HUES6 (cell line): Measurements from ENCODE around the gene PSG6.
"Not testable (repeated sequence)": the region's sequence is repeated elsewhere in the genome, so short reads cannot be mapped to it uniquely, and the experiment has no call there.

Experiments
- H3K27ac ChIP-seq: 2 replicates; pipeline ENCODE4 v1.7.0; 2013; ENCODE audit warnings: low read depth, mild to moderate bottlenecking, low read length, inconsistent platforms
- H3K27me3 ChIP-seq: 2 replicates; pipeline ENCODE4 v1.6.1; 2013; ENCODE audit warnings: low read length; ENCODE audit not compliant: control insufficient read depth, insufficient read depth
- H3K36me3 ChIP-seq: 2 replicates; pipeline ENCODE4 v1.6.1; 2013; ENCODE audit warnings: low read length; ENCODE audit not compliant: control insufficient read depth, insufficient read depth
- H3K4me1 ChIP-seq: 2 replicates; pipeline ENCODE4 v1.6.1; 2013; ENCODE audit warnings: low read length; ENCODE audit not compliant: control insufficient read depth, insufficient read depth
- H3K4me3 ChIP-seq: 2 replicates; pipeline ENCODE4 v1.5.1; 2013; ENCODE audit warnings: low read depth, low read length
- H3K9ac ChIP-seq: one replicate; pipeline ENCODE4 v1.6.1; 2013; ENCODE audit warnings: mild to moderate bottlenecking, low read length
- H3K9me3 ChIP-seq: 2 replicates; pipeline ENCODE4 v1.6.1; 2013; ENCODE audit warnings: low read depth, low read length; ENCODE audit not compliant: control insufficient read depth, insufficient read depth

The PSG6 gene

GRCh38 chr19:42911731-42912130, 6.0 kb downstream of the PSG6 start:
- H3K9ac ChIP-seq, result not testable (repeated sequence)

DNA sequence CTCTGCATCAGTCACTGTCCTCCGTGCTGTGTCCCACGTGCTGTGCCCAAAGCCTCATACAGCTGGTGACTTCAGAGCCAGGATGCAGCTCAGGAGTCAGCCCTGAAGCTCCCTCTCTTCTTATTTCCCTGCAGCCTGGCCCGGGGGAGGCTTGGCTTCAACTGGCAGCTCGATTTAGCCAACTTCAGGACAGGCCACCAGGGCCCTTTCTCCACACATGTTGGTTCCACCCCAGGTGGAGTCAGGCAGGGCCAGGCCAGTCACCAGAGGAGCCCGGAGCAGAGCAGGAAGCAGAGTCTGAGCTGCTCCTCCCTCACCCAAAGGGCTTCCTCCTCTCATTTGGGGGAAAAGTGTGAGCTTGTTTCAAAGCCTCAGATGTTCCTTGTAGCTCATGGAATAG, 11.5 kb downstream of the PSG6 start:
- H3K4me1 ChIP-seq, H3K4me3 ChIP-seq, H3K27ac ChIP-seq, H3K9ac ChIP-seq, H3K27me3 ChIP-seq, H3K36me3 ChIP-seq, H3K9me3 ChIP-seq: not testable (repeated sequence)

More at GRCh38 chr19:42911731-42912130, 6.0 kb downstream of the PSG6 start:
- H3K4me1 ChIP-seq, H3K27ac ChIP-seq, H3K36me3 ChIP-seq, H3K9me3 ChIP-seq, H3K4me3 ChIP-seq, H3K27me3 ChIP-seq: not testable (repeated sequence)

GRCh38 chr19:42900561-42900960, 17.1 kb downstream of the PSG6 start:
- H3K4me3 ChIP-seq, H3K27ac ChIP-seq, H3K4me1 ChIP-seq, H3K27me3 ChIP-seq, H3K9me3 ChIP-seq, H3K9ac ChIP-seq, H3K36me3 ChIP-seq: not testable (repeated sequence)

GRCh38 chr19:42899674-42900073, 18.0 kb downstream of the PSG6 start:
- H3K36me3 ChIP-seq, H3K4me3 ChIP-seq, H3K9ac ChIP-seq, H3K27me3 ChIP-seq, H3K9me3 ChIP-seq, H3K4me1 ChIP-seq, H3K27ac ChIP-seq: not testable (repeated sequence)

DNA sequence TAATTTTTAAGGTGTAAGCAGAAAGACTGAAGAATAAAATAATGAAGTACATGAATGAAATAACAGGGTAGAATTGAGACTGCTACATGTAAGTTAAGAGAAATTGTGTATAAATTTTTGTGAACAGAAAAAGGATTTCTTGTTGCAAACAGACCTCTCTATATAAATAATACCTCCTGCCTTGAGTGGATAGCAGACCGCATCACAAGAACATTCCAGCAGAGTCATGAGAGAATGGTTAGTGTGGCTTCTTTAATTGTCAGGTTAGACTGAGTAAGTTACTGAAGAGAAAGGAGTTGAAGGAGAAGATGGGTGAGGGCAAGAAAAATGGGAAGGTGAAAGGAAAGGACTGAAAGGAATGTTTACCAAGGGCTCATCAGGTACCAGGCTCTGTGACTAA, 18.6 kb downstream of the PSG6 start:
- not testable (repeated sequence) for H3K9ac ChIP-seq, H3K4me1 ChIP-seq, H3K9me3 ChIP-seq, H3K36me3 ChIP-seq, H3K27me3 ChIP-seq, H3K27ac ChIP-seq, H3K4me3 ChIP-seq

DNA sequence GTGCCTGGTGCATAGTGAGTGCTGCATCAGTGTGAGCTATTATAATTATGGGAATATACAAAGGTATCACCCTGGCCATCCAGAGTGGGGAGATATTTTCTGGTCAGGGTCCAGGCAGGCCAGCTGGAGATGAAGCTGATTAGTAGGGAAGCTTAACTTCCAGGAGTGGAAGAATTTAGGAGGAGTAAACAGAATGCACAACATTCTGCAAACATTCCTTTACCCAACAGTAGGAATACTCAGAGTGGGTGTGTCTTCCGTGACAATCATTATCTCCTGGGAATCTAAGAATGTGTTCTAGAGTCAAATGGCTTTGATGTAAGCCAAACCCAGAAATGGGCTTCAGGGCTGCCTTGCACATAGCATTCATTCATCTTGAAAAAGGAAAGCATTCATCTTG, 19.0 kb downstream of the PSG6 start:
- H3K4me1 ChIP-seq, H3K27ac ChIP-seq, H3K36me3 ChIP-seq, H3K27me3 ChIP-seq, H3K4me3 ChIP-seq, H3K9me3 ChIP-seq, H3K9ac ChIP-seq: not testable (repeated sequence)

DNA sequence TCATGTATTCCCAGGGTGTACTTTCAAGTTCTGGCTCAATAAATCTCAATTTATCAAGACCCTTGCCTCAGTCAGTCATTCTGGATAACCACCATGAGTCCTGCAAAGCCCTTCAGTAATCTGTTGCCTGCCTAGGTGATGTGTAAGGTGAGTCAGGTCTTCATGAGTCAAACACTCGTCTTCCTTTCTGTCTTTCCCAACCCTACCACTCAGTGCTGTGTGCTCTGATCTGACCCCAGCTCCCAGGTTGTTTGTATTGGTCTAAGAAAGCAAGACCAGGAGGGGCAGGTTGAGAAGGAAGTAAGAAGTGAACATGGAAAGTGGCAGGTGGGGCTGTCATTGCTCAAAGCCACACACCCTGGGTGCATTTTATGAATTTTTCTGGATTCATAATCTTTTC, 20.0 kb downstream of the PSG6 start:
- not testable (repeated sequence) for H3K4me1 ChIP-seq, H3K27me3 ChIP-seq, H3K36me3 ChIP-seq, H3K27ac ChIP-seq, H3K9me3 ChIP-seq, H3K9ac ChIP-seq, H3K4me3 ChIP-seq

DNA sequence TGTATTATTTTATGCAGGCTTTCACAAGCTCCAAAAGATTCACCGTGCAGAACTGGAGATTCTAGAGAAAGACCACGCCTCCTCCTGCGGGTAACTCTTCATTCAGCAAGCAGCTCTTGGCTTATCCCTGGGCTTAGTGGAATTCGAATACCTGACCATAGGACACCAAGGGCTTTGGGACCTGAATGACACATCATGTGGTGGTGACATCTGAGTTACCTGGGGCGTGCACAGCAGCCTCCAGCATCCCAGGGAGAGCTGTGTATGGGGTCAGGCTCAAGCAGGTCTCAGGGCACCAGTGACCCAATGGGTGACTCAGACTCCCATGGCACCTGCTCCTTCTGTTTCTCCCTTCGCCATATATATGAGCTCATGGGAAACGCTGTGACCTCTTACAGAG, 27.2 kb downstream of the PSG6 start:
- H3K27me3 ChIP-seq, H3K4me3 ChIP-seq, H3K27ac ChIP-seq, H3K36me3 ChIP-seq, H3K4me1 ChIP-seq, H3K9ac ChIP-seq: not testable (repeated sequence)
- peaks cover 20% of the 10 kb centered on the region; the same call in 1 of the 2 replicates for H3K9me3 ChIP-seq

DNA sequence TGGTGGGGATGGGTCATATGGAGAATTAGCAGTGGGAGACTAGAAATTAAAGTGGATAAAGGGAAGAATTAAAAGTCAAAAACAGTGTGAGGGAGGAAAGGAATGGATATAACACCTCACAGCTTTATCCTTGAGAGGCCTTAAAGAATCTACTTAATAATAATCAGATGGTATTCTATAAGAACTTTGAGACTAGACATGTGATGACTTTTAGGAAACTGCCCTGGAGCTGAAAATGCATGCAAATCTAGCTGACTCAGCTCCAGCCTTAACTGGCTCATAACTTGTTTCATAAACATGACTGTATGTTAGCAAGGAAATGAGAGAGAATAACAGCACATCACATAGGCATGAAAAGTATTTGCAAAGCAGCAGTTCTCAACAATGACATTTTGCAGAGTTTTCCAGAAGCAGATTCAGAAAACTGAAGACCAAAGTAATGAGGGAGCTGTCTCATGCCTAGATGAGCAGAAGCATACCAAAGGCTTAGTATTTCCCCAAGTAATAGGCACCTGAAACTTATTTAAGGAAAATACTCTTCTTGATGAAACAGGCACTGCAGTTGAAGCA, 29.7 kb downstream of the PSG6 start:
- not testable (repeated sequence) for H3K27ac ChIP-seq, H3K9ac ChIP-seq
- H3K9me3 ChIP-seq, result peaks cover 20% of the 10 kb centered on the region; the same call in 1 of the 2 replicates

DNA sequence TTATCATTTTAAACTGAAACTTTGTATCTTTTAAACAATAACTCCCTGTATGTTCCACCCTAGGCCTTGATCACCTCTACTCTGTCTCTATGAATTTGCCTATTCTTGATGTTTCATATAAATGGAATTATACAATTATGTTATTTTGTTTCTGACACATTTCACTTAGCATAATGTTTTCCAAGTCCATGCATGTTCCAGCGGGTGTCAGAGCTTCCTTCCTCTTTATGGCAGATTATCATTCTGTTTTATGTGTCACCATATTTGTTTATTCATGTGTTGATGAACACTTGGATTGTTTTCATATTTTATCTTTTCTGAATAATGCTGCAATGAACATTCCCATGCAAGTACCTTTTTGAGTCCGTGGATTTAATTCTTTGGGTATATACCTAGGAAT, 35.0 kb downstream of the PSG6 start:
- not testable (repeated sequence) for H3K9me3 ChIP-seq, H3K4me1 ChIP-seq, H3K27ac ChIP-seq, H3K27me3 ChIP-seq, H3K4me3 ChIP-seq, H3K9ac ChIP-seq, H3K36me3 ChIP-seq

More for the DNA sequence above, 29.7 kb downstream of the PSG6 start:
- not testable (repeated sequence) for H3K27me3 ChIP-seq, H3K4me1 ChIP-seq, H3K4me3 ChIP-seq, H3K36me3 ChIP-seq

DNA sequence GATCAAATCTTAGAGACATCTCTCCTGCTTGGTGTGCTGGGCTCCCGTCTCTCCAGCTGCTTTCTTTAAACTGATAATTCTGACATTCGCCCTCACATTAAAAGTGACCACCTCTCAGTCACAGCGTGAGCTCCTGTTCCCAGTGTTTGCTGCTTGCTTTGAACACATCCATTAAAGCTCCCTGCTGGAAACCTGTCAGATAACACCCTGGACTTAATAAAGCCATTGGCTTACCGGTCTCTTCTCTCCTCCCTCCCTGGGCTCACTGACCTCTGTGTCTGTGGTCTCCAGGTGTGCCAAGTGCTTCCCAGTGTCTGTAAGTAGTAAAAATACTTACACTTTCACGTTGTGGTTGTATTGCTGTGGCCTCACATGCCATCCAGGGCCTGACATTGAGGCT, 35.7 kb downstream of the PSG6 start:
- H3K36me3 ChIP-seq, H3K4me3 ChIP-seq, H3K9me3 ChIP-seq, H3K9ac ChIP-seq, H3K27ac ChIP-seq, H3K27me3 ChIP-seq, H3K4me1 ChIP-seq: not testable (repeated sequence)

DNA sequence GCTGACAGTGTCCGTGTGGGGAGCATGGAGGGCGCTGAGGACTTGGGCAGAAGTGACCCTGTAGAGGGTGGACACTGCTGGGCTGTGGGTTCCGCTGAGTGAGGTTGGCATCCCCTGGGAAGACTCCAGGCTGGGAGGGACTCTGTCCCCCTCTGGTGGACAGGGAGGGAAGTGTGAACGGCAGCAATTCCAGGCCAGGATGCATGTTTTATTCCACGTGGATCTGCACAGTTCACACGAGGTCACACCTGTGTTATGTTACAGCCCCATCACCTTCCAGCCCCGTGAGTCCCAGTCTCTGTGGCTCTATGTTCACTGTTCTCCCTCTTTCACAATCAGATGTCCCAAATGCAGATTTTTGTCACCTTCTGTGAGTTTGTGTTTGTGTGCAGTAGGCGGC, 36.4 kb downstream of the PSG6 start:
- H3K4me1 ChIP-seq, H3K27me3 ChIP-seq, H3K27ac ChIP-seq, H3K9me3 ChIP-seq, H3K36me3 ChIP-seq, H3K4me3 ChIP-seq, H3K9ac ChIP-seq: not testable (repeated sequence)
